Right cardiac atrium (tissue), 5 donors: Measurements from ENCODE around the gene MAML3. TPM values are rescaled to one million over a fixed set of nuclear protein-coding genes. Genes with fewer than 3 reads are reported as not detected.

Experiments used
- ATAC-seq, 2 donors: fragments of 200-7000 bp; cut with Tn5 transposase; one replicate each; pipeline versions ENCODE4 v1.8.0 to v1.9.1; 2020; ENCODE audit warnings: moderate library complexity in 2 of 2, mild to moderate bottlenecking in 1 of 2
- DNase-seq, 3 donors: peaks; one replicate each; pipeline ENCODE4 v3.0.0-alpha.2; 2020
- H3K27ac ChIP-seq: one replicate; pipeline ENCODE4 v1.5.1; 2013; ENCODE audit warnings: mild to moderate bottlenecking, low read length, control low read depth, moderate library complexity
- H3K27me3 ChIP-seq: one replicate; pipeline ENCODE4 v1.6.1; 2013; ENCODE audit not compliant: control insufficient read depth, insufficient read depth
- H3K4me1 ChIP-seq: one replicate; pipeline ENCODE4 v1.6.1; 2013; ENCODE audit warnings: low read length; ENCODE audit not compliant: control insufficient read depth, insufficient read depth
- H3K4me3 ChIP-seq: one replicate; pipeline ENCODE4 v1.5.1; 2013; ENCODE audit warnings: low read length, control low read depth
- H3K9me3 ChIP-seq: one replicate; pipeline ENCODE4 v1.6.1; 2013; ENCODE audit warnings: low read length; ENCODE audit not compliant: control insufficient read depth
- WGBS: extraction: QIAGEN DNeasy Blood & Tissue Kit; methylation state at CpG from one replicate; pipeline ENCODE4 v1.1.7; 2013; 5-methylcytosine and 5-hydroxymethylcytosine counted together
- intact Hi-C, 4 donors: fragments of 100-400 bp; cut with DNase I; formaldehyde crosslinking; loops; one replicate each; pipeline versions ENCODE4 v1.11.0 to v1.14.0; 2022 to 2023
- polyA plus RNA-seq: library from polyadenylated mRNA; stranded (reverse); fragments of 200-250 nt; gene quantifications from one replicate; pipeline ENCODE4 v1.2.3, GENCODE V29; 2013
- total RNA-seq, 4 donors: library from RNA; stranded (reverse); fragmentation: NEBNext Ultra II Directional; extraction: Animal tissue kit (Norgen Biotek cat#: 25700); gene quantifications; one replicate each; pipeline ENCODE4 v1.2.1, GENCODE V29; 2021
- donor health status: healthy with polysubstance abuse.
- donor health status: DM: no; HTN: yes; CAD: no.
- donor health status: DM: no; HTN: no; CAD: no.
- donor health status: DM: no; HTN: yes; CAD: no; lungs with severe emphysema.
- donor health status: DM: yes; HTN: yes; CAD: no.

Gene MAML3
- total and polyA plus RNA-seq, 5 donors: 1.6 to 4.2 (median 3.2) TPM

DNA sequence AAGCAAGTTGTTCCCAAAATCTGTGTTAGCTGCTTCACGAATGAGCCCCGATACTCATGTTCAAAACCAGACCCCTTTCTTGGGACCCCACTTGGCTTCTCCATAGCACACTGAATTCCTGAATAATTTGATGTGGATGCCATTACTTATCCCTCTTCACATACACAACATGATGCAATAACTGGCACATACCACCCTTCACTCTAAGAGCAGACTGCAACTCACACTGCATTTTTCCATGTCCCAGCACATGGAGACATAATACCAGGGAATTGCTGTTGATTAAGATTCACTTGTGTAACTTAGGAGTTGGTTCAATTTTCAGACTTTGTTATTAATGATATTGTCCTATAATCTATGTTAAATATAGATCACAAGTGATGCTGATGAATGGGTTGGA, 213.4 kb downstream of the MAML3 start:
- H3K27me3 ChIP-seq: no peaks in the 10 kb centered on the region
- WGBS: 96% methylated on average over 2 of the region's 2 CpGs
- peaks cover 1% of the 10 kb centered on the region for H3K4me1 ChIP-seq
- ATAC-seq (no peak), DNase-seq (no peak)
- H3K9me3 ChIP-seq: no peaks in the 10 kb centered on the region
- intact Hi-C loops: no loop called here
- H3K4me3 ChIP-seq: no peak overlapping the region
- no peak overlapping the region for H3K27ac ChIP-seq

DNA sequence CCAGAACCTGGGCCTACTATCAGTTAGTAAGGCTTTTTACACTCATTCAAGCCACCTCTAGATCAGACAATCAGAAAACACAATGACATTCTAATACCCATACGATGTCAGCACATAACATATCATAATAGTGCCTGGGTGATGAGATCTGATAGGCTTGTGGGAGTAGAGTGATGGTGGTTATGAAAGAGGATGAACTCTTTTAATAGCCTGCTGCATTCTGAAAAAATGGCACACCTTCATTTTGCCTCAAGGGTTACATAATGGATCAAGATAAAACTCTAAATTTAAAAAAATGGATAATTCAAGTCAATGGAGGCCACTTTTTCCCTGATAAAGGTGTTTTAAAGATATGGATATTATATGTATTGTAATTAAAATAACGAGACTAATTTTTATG, 215.6 kb downstream of the MAML3 start:
- 92% methylated on average over 2 of the region's 2 CpGs for WGBS
- intact Hi-C loops: no loop called here
- ATAC-seq: no peak

DNA sequence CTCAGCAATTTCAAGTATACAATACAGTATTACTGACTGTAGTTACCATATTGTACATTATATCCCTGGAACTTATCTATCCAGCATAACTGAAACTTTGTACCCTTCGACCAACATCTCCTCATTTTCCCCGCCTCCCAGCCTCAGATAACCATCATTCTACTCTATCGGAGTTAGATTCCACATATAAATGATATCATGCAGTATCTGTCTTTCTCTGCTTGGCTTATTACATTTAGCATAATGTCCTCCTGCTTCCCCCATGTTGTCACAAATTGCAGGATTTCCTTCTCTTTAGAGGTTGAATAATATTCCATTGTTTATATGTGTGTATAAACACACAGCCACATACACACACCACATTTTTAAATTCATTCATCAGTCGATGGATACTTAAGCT, 218.1 kb downstream of the MAML3 start:
- WGBS: 78% methylated on average over 4 of the region's 4 CpGs
- intact Hi-C loops: no loop called here
- ATAC-seq: no peak
- Histone ChIP-seq H3K27me3 (no peaks in the 10 kb centered on the region), H3K9me3 (no peaks in the 10 kb centered on the region), H3K4me1 (no peaks in the 10 kb centered on the region), H3K4me3 (no peak overlapping the region), H3K27ac (no peak overlapping the region)
- DNase-seq: no peak

More for the DNA sequence above, 215.6 kb downstream of the MAML3 start:
- Histone ChIP-seq H3K9me3 (no peaks in the 10 kb centered on the region), H3K27ac (no peak overlapping the region), H3K27me3 (no peaks in the 10 kb centered on the region), H3K4me3 (no peak overlapping the region), H3K4me1 (peaks cover 1% of the 10 kb centered on the region)
- DNase-seq: no peak

DNA sequence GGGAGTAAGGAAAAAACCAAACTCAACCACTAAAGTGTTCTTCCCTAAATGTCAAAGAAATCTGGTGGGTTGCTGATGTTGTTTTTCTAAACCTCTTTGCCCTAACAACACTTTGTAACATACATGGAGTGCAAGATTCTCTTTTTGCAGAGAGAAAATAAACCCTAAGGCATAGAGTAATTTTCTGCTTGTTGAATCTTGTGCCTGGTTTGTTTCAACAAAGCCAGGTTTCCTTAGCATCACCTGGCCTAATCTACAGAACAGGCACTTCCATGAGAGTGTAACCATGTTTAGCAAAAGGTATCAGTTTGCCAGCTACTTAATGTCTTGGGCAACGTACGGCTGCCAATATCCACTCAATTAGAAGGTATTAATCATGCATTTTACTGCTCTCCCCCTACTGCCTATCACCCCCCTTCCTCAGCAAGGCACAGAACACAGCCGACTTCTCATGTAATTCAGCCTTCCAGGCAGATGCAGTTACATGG, 219.2 kb downstream of the MAML3 start:
- H3K27me3 ChIP-seq: no peaks in the 10 kb centered on the region
- no peak overlapping the region for H3K27ac ChIP-seq
- H3K4me3 ChIP-seq: no peak overlapping the region
- ATAC-seq (no peak), DNase-seq (no peak)
- no peaks in the 10 kb centered on the region for H3K9me3 ChIP-seq
- 79% methylated on average over 3 of the region's 3 CpGs for WGBS
- H3K4me1 ChIP-seq: no peaks in the 10 kb centered on the region
- intact Hi-C loops: no loop called here

DNA sequence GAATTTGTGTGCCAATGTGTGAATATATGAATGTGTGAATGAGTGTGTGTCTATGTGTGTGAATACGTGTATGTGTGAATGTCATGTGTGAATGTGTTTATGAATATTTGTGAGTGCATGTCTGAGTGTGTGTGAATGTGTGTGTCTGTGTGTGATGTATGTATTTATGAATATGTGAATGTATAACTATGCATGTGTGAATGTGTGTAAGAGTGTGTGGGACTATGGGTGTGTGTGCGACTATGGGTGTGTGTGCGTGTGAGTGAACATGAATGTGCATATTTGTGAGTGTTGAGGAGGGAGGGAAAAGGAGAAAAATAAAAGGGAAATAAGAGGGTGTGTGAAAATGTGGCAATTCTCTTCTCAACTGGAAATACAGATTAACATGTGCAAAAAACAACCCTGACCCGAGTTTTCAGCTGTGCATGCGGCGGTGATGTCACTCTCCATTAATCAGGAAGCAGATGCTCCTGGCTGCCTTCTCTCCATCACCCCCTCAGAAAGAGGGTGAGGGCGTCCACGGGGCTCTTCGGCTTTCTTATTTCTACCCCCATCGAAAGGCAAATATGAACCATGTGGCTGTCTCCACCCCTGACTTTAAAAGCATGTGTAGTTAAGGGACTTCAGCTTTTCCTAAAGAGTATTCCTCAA, 219.8 kb downstream of the MAML3 start:
- no peaks in the 10 kb centered on the region for H3K9me3 ChIP-seq
- H3K27ac ChIP-seq: no peak overlapping the region
- no peak for ATAC-seq
- H3K27me3 ChIP-seq: no peaks in the 10 kb centered on the region
- no peak overlapping the region for H3K4me3 ChIP-seq
- 56% methylated on average over 10 of the region's 10 CpGs for WGBS
- H3K4me1 ChIP-seq: no peaks in the 10 kb centered on the region
- DNase-seq: peak in 1 of 3 donors; percentile 28
- intact Hi-C loops: no loop called here

DNA sequence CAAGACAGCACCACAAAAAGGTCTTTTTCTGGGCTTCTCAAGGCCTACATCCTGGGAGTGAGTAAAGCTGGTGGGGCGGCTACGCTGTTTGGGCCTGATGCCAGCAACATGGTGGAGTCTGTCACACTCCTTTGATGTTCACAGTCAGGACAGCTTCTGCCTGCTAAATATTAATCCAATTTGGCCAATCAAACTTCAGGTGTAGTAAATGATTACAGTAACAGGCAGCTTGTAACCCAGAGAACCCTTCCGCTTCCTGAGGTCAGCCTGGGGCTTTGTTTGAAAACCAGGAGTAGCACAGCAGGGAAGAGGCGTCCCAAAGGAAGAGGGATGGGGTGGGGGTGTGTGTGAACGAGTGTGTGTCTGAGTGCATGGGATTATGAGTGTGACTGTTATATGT, 220.4 kb downstream of the MAML3 start:
- Histone ChIP-seq H3K27me3 (no peaks in the 10 kb centered on the region), H3K27ac (no peak overlapping the region), H3K4me3 (no peak overlapping the region), H3K4me1 (no peaks in the 10 kb centered on the region), H3K9me3 (no peaks in the 10 kb centered on the region)
- intact Hi-C loops: no loop called here
- ATAC-seq (peak in 1 of 2 donors; percentile 35), DNase-seq (no peak)
- 75% methylated on average over 5 of the region's 5 CpGs for WGBS

DNA sequence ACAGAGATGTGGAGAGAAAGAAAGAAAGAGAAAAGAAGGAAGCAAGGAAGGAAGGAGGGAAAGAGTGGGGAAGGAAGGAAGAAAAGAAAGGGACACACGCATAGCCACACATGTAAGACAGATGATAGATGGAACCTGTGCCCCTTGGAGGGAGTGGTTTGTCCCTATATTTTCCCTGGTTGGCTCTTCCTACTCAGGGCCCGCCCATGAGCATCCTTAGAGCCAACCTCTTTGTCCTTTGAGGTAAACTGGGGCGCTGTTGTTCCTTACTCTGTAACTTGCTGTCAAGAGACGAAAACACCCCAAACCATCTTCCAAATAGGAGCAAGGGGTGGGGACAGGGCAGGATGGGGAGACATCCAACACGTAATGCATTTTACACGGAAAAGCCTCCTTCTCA, 220.9 kb downstream of the MAML3 start:
- intact Hi-C loops: no loop called here
- ATAC-seq: no peak
- Histone ChIP-seq H3K4me3 (no peak overlapping the region), H3K27me3 (no peaks in the 10 kb centered on the region), H3K4me1 (no peaks in the 10 kb centered on the region), H3K27ac (no peak overlapping the region), H3K9me3 (no peaks in the 10 kb centered on the region)
- DNase-seq: no peak
- WGBS: 96% methylated on average over 6 of the region's 6 CpGs

DNA sequence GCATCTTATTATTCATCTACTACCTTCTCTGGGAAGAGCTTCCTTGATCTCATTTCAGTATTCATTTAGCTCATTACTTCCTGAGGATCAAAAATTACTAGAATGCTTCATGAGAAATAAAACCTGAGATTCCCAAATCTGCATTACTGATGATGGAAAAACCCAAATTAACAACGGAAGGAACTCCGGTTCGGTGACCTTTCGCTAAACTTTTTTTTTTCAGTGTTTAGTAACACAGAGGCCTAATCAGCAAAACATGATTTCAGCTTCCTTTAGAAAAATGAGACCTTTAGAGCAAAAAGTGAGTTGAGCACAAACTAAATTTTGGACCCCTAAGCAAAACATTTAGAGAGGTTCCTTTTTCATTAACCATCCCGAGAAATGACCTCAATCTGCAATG, 229.2 kb downstream of the MAML3 start:
- no peaks in the 10 kb centered on the region for H3K27me3 ChIP-seq
- intact Hi-C loops: no loop called here
- 55% methylated on average over 5 of the region's 5 CpGs for WGBS
- no peak for DNase-seq
- ATAC-seq: peak in 1 of 2 donors; percentile 19
- no peak overlapping the region for H3K4me3 ChIP-seq
- H3K27ac ChIP-seq: no peak overlapping the region
- no peaks in the 10 kb centered on the region for H3K9me3 ChIP-seq
- peaks cover 27% of the 10 kb centered on the region for H3K4me1 ChIP-seq

DNA sequence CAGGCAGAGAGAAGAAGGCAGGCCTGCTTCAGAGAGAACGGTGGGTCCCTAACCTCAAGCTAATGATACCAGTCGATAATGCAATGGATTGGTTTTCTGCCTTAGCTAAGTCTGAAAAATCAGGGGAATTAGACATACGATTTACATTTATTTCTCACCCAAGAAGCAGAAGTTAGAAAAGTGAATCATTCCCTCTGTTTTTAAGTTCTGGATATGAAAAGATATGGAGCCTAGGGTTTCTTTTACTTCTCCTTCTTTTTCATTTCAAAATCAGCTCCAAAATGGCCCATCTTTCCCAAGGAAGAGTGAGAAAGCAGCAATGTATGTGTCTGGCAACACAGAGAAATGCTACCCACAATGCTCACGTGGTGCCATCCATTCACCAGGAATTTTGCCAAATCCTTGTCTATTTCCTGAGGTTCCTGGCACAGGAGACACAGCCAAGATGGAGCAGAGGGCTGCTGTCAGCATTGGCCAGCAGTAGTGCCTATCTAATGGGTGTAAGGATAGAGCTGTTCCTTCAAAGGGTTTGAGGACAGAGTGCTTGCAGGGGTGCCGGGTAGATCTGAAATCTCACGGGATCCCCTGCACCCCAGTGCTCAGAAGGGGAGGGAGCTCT, 231.5 kb downstream of the MAML3 start:
- peak in 1 of 2 donors; percentile 22 for ATAC-seq

DNA sequence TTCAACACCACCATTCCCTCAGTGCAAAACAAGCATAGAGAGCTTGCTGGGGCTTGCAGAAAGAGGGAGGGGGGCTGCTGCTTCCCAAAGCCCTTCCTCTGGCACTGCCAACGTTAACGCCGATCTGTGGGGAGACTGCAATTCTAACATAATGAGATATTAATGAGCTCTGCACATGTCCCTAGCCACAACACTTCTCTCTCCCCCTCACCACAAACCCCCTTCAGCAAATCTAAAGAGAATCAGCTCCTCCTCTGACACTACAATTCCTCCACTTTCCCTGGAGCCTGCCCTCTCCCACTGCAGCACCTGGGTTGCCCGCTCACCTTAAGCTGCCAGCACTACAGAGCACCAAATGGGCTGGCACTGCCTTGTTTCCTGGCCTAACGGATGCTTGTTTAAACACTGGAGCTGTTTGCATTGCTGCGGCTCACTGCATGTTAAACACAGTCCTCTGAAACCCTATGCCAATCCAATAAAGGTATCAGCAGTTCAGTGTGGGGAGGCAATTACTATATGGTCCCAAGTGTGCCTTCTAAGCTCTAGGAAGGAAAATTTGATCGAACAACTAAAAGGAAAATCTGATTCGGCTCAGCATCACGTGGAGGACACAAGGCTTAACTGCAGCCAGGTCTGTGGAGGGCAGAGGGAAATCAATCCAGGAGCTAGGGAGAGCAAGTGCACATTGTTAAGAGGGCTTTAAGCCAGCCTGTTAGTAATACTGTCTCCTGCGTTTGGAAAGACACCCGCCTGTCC, 232.4 kb downstream of the MAML3 start:
- intact Hi-C loops: no loop called here
- peak in 1 of 3 donors; percentile 35 for DNase-seq
- Histone ChIP-seq H3K27me3 (no peaks in the 10 kb centered on the region), H3K4me1 (peaks cover 27% of the 10 kb centered on the region), H3K27ac (peak overlapping the region; percentile 79), H3K4me3 (no peak overlapping the region), H3K9me3 (no peaks in the 10 kb centered on the region)
- 43% methylated on average over 11 of the region's 11 CpGs for WGBS
- peak; percentile 10 to 45 for ATAC-seq

More for the DNA sequence above, 231.5 kb downstream of the MAML3 start:
- peak in 1 of 3 donors; percentile 41 for DNase-seq
- Histone ChIP-seq H3K4me3 (no peak overlapping the region), H3K27me3 (no peaks in the 10 kb centered on the region), H3K27ac (no peak overlapping the region), H3K4me1 (peaks cover 27% of the 10 kb centered on the region), H3K9me3 (no peaks in the 10 kb centered on the region)
- 81% methylated on average over 6 of the region's 6 CpGs for WGBS
- intact Hi-C loops: no loop called here

DNA sequence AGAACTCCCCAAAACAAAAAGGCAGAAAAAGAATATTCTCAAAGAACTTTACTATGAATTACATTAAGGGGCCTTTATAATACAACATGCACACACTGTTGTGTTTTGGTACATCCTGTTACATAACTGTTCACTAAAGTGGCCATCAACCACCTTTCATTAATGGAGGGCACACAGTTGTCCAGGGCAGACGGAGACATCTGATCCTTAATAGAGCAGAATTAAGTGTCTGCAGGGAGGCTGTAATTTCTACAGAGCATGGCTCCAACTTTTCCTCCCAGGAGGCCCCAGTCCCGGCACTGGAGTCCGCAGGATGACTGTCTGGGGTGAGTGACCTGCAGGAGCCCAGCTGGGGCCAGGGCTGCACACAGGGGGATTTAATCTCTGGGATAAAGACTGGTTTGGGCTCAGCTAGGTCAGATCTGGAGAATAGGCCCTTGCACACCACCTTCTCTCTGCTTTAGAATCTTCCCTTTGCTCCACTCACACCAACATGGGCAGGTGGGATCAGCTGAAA, 233.4 kb downstream of the MAML3 start:
- peak in 1 of 2 donors; percentile 22 for ATAC-seq
- H3K9me3 ChIP-seq: no peaks in the 10 kb centered on the region
- H3K27me3 ChIP-seq: no peaks in the 10 kb centered on the region
- no peak overlapping the region for H3K4me3 ChIP-seq
- peak overlapping the region; percentile 54 for H3K27ac ChIP-seq
- no peak for DNase-seq
- peaks cover 31% of the 10 kb centered on the region for H3K4me1 ChIP-seq
- intact Hi-C loops: no loop called here
- 48% methylated on average over 3 of the region's 3 CpGs for WGBS
